Tongue (tissue), 2 donors: ENCODE data around the gene VSIG10. TPM values are rescaled to one million over a fixed set of nuclear protein-coding genes. Genes with fewer than 3 reads are reported as not detected.
"Not testable (repeated sequence)": the region's sequence is repeated elsewhere in the genome, so short reads cannot be mapped to it uniquely, and the experiment has no call there.

ENCODE experiments used
- DNase-seq: peaks from one replicate; pipeline ENCODE4 v3.0.0-alpha.2; 2015
- total RNA-seq: library from RNA; depleted of rRNA; stranded (reverse); fragments of >200 nt; gene quantifications from one replicate; pipeline ENCODE4 v1.2.3, GENCODE V29; 2014

The VSIG10 gene
- total RNA-seq, 1 donor from 2014 or later, result 17.3 TPM

- DNase-seq, result no peak
Observed at GRCh38 chr12:118107011-118107410, 3.2 kb upstream of the VSIG10 start.

GRCh38 chr12:118103201-118103600, 610 bp downstream of the VSIG10 start:
- DNase-seq, result peak; percentile 34

GRCh38 chr12:118102609-118103008, 1.2 kb downstream of the VSIG10 start:
- no peak for DNase-seq

- DNase-seq, result no peak
Observed at GRCh38 chr12:118102070-118102469, 1.7 kb downstream of the VSIG10 start.

GRCh38 chr12:118101051-118101450, 2.8 kb downstream of the VSIG10 start:
- no peak for DNase-seq

GRCh38 chr12:118098911-118099671, 4.7 kb downstream of the VSIG10 start:
- DNase-seq, result no peak

GRCh38 chr12:118098401-118098800, 5.4 kb downstream of the VSIG10 start:
- DNase-seq, result no peak

- DNase-seq, result no peak
Observed at GRCh38 chr12:118094039-118094438, 9.8 kb downstream of the VSIG10 start.

- DNase-seq, result no peak
Observed at GRCh38 chr12:118089782-118090181, 14.0 kb downstream of the VSIG10 start.

GRCh38 chr12:118082161-118082560, 21.6 kb downstream of the VSIG10 start:
- no peak for DNase-seq

- not testable (repeated sequence) for DNase-seq
Observed at GRCh38 chr12:118081521-118081920, 22.3 kb downstream of the VSIG10 start.

- DNase-seq, result no peak
Observed at GRCh38 chr12:118073768-118074167, 30.0 kb downstream of the VSIG10 start.

- DNase-seq, result no peak
Observed at GRCh38 chr12:118070650-118071049, 33.2 kb downstream of the VSIG10 start.

- no peak for DNase-seq
Observed at GRCh38 chr12:118068445-118068844, 35.4 kb downstream of the VSIG10 start.

- no peak for DNase-seq
Observed at GRCh38 chr12:118065380-118065779, 38.4 kb downstream of the VSIG10 start.

- DNase-seq, result no peak
Observed at GRCh38 chr12:118064608-118065007, 39.2 kb downstream of the VSIG10 start.

- DNase-seq, result no peak
Observed at GRCh38 chr12:118063576-118064391, 40.0 kb downstream of the VSIG10 start.

GRCh38 chr12:118061873-118062843, 41.7 kb downstream of the VSIG10 start:
- peak; percentile 73 for DNase-seq

GRCh38 chr12:118061011-118061872, 42.6 kb downstream of the VSIG10 start, which contains the start of gene WSB2:
Gene WSB2 (minus strand): TSS chr12:118061179. CDS start chr12:118061048, 131 bp downstream.
- DNase-seq, result peak; percentile 86

GRCh38 chr12:118060301-118061010, 43.4 kb downstream of the VSIG10 start:
- peak; percentile 43 for DNase-seq
